Glutamatergic neuron (in vitro differentiated cells): ENCODE measurements around the gene CSTPP1. TPM values are rescaled to one million over a fixed set of nuclear protein-coding genes. Genes with fewer than 3 reads are reported as not detected.

Source experiments
- DNase-seq: peaks from one replicate; pipeline ENCODE4 v3.0.0; 2022
- H3K27ac Mint-ChIP-seq: one replicate; pipeline ENCODE4 v1.8.0; 2020; ENCODE audit warnings: mild to moderate bottlenecking, mixed read lengths, inconsistent platforms; ENCODE audit not compliant: unreplicated experiment
- H3K27me3 Mint-ChIP-seq: one replicate; pipeline ENCODE4 v1.8.0; 2020; ENCODE audit warnings: mild to moderate bottlenecking, moderate library complexity, mixed read lengths, inconsistent platforms; ENCODE audit not compliant: unreplicated experiment
- H3K36me3 Mint-ChIP-seq: one replicate; pipeline ENCODE4 v1.8.0; 2020; ENCODE audit warnings: mild to moderate bottlenecking, mixed read lengths, inconsistent platforms; ENCODE audit not compliant: unreplicated experiment
- H3K4me1 Mint-ChIP-seq: one replicate; pipeline ENCODE4 v1.8.0; 2020; ENCODE audit warnings: mild to moderate bottlenecking, low read depth, mixed read lengths, inconsistent platforms; ENCODE audit not compliant: unreplicated experiment
- H3K4me3 Mint-ChIP-seq: one replicate; pipeline ENCODE4 v1.8.0; 2020; ENCODE audit warnings: mild to moderate bottlenecking, mixed read lengths, inconsistent platforms; ENCODE audit not compliant: unreplicated experiment
- H3K9me3 Mint-ChIP-seq: one replicate; pipeline ENCODE4 v1.8.0; 2020; ENCODE audit warnings: mild to moderate bottlenecking, moderate library complexity, mixed read lengths, inconsistent platforms; ENCODE audit not compliant: unreplicated experiment
- CTCF ChIP-seq: fragments of 200-600 bp; sonication (generic); IDR thresholded peaks from one replicate; pipeline ENCODE4 v1.5.0; 2021; ENCODE audit not compliant: partially characterized antibody, unreplicated experiment
- total RNA-seq: library from RNA; stranded (reverse); fragmentation: NEBNext Ultra II Directional; extraction: Animal tissue kit (Norgen Biotek cat#: 25700); gene quantifications from one replicate; pipeline ENCODE4 v1.2.1, GENCODE V29; 2021; ENCODE audit not compliant: unreplicated experiment

CSTPP1 gene
- total RNA-seq, 1 donor from 2014 or later, result 35.5 TPM

DNA sequence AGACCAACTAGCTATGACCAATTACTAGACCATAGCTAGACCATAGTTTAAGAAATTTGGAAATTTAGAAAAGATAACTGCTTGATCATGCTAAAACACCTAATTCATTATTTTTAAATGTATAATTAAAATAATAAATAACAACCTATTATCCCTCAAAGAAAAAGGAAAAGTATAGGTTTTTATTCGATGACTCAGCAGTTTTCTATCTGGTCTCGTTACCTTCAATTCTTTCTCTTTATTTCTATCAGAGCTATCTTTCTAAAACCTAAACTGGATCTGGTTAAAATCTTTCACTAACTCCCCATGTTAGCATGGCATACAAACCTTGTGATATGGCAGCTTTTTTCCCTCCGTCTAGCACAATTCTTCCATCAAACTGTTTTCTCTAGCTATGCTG lies 27.3 kb downstream of the CSTPP1 start:
- H3K27ac Mint-ChIP-seq, result no peak overlapping the region
- H3K9me3 Mint-ChIP-seq, result no peaks in the 10 kb centered on the region
- H3K36me3 Mint-ChIP-seq, result peaks cover 5% of the 10 kb centered on the region

GRCh38 chr11:46966773-46967172 lies 30.2 kb downstream of the CSTPP1 start:
- H3K9me3 Mint-ChIP-seq, result no peaks in the 10 kb centered on the region

More for the DNA sequence above, 27.3 kb downstream of the CSTPP1 start:
- Mint-ChIP-seq H3K4me1 (no peaks in the 10 kb centered on the region), H3K4me3 (no peak overlapping the region), H3K27me3 (no peaks in the 10 kb centered on the region)
- DNase-seq, result no peak
- TF ChIP-seq CTCF, result no peak

DNA sequence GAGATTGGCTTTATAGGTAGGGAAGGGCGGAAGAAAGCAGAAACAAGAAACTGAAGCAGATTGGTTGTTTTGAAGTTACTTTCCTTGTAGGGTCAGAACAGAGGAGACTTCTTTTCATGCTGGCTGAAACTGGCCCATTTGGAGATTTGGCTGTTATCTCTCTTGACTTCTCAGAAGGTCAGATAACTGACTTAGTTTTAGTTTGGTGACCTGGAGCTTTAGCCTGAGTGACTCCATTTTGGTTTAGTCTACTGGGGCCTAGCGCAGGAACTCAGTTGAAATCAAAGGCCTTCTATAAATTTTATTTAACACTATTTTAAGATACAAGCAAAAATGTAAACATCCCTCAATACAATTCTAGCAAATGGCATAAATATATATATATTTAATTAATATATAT lies 31.4 kb downstream of the CSTPP1 start:
- Mint-ChIP-seq H3K36me3 (peaks cover 5% of the 10 kb centered on the region), H3K27ac (no peak overlapping the region), H3K27me3 (no peaks in the 10 kb centered on the region), H3K9me3 (no peaks in the 10 kb centered on the region), H3K4me1 (no peaks in the 10 kb centered on the region), H3K4me3 (no peak overlapping the region)
- TF ChIP-seq CTCF, result no peak
- no peak for DNase-seq

More at GRCh38 chr11:46966773-46967172, 30.2 kb downstream of the CSTPP1 start:
- H3K4me3 Mint-ChIP-seq, result no peak overlapping the region
- H3K27me3 Mint-ChIP-seq, result no peaks in the 10 kb centered on the region
- TF ChIP-seq CTCF, result no peak
- no peak overlapping the region for H3K27ac Mint-ChIP-seq
- no peaks in the 10 kb centered on the region for H3K4me1 Mint-ChIP-seq
- no peak for DNase-seq
- H3K36me3 Mint-ChIP-seq, result peaks cover 5% of the 10 kb centered on the region

DNA sequence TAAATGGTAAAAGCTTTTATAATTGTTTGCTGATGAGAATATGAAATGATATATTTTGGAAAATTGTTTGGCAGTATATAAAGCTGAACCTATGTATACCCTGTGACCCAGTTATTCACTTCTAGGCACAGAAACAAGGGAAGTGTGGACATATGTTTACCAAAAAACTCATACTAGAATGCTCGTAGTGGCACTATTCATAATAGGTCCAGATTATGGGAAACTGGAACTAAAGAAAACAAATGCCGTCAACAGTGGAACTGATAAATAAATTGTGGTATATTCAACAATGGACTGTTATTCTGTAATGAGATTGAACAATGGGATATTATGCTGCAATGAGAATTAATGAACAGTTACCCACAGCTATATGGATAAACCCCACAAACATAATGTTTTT lies 32.8 kb downstream of the CSTPP1 start:
- Mint-ChIP-seq H3K4me1 (no peaks in the 10 kb centered on the region), H3K36me3 (peaks cover 5% of the 10 kb centered on the region), H3K4me3 (no peak overlapping the region), H3K9me3 (no peaks in the 10 kb centered on the region), H3K27me3 (no peaks in the 10 kb centered on the region), H3K27ac (no peak overlapping the region)
- TF ChIP-seq CTCF, result no peak
- DNase-seq, result no peak

- H3K4me1 Mint-ChIP-seq, result no peaks in the 10 kb centered on the region
- H3K36me3 Mint-ChIP-seq, result no peaks in the 10 kb centered on the region
- no peak overlapping the region for H3K4me3 Mint-ChIP-seq
- TF ChIP-seq CTCF, result no peak
- no peaks in the 10 kb centered on the region for H3K27me3 Mint-ChIP-seq
- DNase-seq, result no peak
- no peak overlapping the region for H3K27ac Mint-ChIP-seq
- H3K9me3 Mint-ChIP-seq, result peaks cover 2% of the 10 kb centered on the region
Observed at GRCh38 chr11:46970913-46971625, 34.5 kb downstream of the CSTPP1 start.
